Activated T-cell treated with anti-CD3 and anti-CD28 coated beads for 4 hours (primary cell): ENCODE measurements around the gene SV2A.
"Not testable (repeated sequence)": the region's sequence is repeated elsewhere in the genome, so short reads cannot be mapped to it uniquely, and the experiment has no call there.

ENCODE experiments used
- DNase-seq: peaks from one replicate; pipeline ENCODE4 v3.0.0-alpha.2; 2020

SV2A gene, protein sequence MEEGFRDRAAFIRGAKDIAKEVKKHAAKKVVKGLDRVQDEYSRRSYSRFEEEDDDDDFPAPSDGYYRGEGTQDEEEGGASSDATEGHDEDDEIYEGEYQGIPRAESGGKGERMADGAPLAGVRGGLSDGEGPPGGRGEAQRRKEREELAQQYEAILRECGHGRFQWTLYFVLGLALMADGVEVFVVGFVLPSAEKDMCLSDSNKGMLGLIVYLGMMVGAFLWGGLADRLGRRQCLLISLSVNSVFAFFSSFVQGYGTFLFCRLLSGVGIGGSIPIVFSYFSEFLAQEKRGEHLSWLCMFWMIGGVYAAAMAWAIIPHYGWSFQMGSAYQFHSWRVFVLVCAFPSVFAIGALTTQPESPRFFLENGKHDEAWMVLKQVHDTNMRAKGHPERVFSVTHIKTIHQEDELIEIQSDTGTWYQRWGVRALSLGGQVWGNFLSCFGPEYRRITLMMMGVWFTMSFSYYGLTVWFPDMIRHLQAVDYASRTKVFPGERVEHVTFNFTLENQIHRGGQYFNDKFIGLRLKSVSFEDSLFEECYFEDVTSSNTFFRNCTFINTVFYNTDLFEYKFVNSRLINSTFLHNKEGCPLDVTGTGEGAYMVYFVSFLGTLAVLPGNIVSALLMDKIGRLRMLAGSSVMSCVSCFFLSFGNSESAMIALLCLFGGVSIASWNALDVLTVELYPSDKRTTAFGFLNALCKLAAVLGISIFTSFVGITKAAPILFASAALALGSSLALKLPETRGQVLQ

GRCh38 chr1:149917571-149918144 is at the start of gene SV2A:
SV2A (minus strand) TSS chr1:149917844; CDS start chr1:149913840, 4,004 bp downstream.
- DNase-seq = peak; percentile 18

- no peak for DNase-seq
Observed at GRCh38 chr1:149967041-149967440, 49.4 kb upstream of the SV2A start.

DNA sequence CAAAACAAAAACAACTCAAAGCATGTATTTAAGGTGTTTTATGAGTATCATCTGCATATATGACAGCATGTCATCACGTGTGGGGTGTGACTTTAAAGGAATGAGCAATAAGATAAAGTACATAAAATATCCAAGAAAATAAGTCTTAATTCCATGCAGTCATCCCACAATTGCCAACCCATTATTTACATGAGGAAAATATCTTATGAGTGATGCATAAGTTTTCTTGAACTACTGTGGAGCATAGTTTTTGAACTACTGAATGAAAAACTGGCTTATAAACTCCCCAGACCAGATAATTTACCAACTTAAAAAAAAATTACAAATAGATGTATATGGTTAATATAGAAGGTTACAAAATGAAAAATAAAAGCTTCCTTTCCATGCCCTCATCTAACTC is 48.8 kb upstream of the SV2A start:
- no peak for DNase-seq

DNA sequence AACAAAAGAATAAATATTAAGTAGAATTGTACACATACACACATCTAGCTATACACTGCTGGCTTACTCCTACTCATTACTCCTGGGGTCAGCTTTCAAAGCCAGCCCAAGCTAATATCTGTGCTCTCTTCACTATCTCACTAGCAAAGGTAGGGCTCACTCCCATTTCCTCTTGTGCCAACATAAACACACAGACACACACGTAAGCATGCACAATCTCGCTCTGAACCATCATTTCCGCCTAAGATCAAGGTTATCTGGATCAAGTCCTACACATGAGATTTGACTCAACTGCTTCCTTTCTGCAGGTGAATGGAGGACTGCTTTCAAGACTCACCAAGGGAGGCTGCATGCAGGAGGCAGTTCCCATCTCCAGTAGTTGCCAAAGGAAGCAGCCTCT is 47.8 kb upstream of the SV2A start:
- DNase-seq = no peak

- DNase-seq = no peak
Observed at GRCh38 chr1:149963358-149963757, 45.7 kb upstream of the SV2A start.

DNA sequence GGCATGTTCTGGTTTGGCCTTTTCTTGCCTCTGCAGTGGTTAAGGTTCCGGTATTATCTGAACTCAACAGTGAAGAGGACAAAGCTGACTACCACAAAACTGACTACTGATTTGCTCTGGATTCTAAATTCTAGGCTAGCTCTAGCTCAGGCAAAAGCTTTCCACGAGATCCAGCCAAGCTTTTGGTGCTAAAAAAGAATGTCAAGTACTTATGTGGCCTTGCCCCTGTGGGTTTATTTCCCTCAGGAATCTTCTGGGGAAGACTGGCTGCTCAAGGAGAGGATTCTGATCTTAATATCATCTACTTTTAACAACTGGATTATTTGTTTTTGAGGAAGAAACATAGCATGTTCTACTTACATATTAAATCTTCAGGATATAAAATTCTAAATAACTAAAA is 45.1 kb upstream of the SV2A start:
- DNase-seq = no peak

DNA sequence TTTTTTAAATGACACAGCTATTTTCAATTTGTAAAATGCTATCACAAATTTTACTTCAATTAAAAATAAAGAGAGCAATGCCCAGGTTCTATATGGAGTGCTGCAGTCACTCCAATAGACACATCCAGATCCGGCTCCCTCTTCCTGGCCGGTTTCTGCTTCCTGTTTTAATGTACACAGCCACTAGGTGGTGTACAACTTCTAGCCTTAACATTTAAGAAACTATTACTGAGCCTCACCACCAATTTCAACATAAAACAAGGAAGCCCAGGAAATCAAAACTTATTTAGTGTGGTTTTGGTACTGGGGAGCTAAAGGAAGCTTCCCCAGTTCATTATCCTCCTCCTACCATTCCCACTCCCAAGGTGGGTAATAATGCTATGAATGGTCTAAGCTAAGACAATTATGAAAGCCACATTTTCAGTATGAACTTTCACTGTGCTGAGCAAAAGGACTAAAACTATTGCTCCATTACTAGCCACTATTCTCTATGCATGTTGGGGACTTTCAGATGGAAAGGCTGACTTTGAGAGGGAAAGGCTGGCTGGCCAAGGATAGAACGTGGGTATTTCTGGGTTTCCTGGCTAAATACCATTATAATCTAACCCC is 44.5 kb upstream of the SV2A start:
- DNase-seq = peak; percentile 42

DNA sequence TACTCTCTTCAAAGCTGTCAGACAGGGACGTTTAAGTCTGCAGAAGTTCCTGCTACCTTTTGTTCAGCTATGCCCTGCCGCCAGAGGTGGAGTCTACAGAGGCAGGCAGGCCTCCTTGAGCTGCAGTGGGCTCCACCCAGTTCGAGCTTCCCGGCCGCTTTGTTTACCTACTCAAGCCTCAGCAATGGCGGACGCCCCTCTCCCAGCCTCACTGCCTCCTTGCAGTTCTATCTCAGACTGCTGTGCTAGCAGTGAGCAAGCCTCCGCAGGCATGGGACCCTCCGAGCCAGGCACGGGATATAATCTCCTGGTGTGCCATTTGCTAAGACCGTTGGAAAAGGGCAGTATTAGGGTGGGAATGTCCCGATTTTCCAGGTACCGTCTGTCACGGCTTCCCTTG is 39.9 kb upstream of the SV2A start:
- DNase-seq = not testable (repeated sequence)

DNA sequence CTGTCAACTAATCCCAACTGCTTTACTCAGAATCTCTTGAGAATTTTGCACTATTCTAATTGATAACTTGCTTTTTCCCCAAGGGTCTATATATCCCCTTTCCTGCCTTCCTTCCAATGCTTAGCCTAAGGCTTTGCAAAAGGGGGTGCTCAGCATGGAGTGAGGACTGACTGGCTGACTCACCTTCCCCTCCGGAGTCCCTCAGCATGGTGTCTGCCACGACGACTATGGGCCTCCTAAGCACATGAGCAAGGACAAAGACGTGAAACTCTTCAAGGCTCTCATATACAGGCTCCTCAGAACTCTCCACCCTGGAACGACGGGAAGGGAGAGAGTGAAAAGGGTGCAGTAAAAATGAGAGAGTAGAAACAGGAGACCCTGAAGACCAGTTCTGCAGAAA is 32.3 kb upstream of the SV2A start:
- no peak for DNase-seq

GRCh38 chr1:149945206-149945605 is 27.6 kb upstream of the SV2A start:
- DNase-seq = no peak

- DNase-seq = no peak
Observed at GRCh38 chr1:149942885-149943284, 25.2 kb upstream of the SV2A start.

GRCh38 chr1:149942207-149942606 is 24.6 kb upstream of the SV2A start:
- no peak for DNase-seq

DNA sequence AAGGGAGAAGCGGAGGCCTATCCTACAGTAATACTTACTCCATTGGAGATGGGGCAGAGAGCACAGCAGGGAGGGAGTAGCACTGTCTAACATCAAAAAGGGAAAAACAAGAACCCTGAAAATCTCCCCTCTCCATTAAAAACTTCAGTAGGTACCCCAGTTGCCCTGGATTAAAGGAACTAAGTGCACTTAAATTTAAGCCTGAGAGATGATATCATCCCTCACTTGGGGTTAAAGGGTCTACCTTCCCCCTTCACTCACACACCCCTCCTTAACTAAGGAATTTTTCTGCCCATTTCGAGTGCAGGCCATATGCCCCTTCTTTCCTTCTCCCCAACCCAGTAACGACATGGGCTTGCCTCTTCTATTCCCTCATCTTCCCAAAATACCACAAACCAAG is 22.8 kb upstream of the SV2A start:
- no peak for DNase-seq

DNA sequence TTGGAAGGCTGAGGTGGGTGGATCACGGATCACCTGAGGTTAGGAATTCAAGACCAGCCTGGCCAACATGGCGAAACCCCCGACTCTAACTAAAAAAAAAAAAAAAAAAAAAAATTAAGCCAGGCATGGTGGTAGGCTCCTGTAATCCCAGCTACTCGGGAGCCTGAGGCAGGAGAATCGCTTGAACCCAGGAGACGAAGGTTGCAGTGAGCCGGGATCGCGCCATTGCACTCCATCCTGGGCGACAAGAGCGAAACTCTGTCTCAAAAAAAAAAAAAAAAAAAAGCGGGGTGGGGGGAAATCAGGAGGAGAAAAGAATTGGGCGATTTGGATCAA is 21.0 kb upstream of the SV2A start:
- DNase-seq = not testable (repeated sequence)

- DNase-seq = no peak
Observed at GRCh38 chr1:149937759-149938158, 20.1 kb upstream of the SV2A start.

GRCh38 chr1:149936992-149937705 is 19.5 kb upstream of the SV2A start:
- no peak for DNase-seq

DNA sequence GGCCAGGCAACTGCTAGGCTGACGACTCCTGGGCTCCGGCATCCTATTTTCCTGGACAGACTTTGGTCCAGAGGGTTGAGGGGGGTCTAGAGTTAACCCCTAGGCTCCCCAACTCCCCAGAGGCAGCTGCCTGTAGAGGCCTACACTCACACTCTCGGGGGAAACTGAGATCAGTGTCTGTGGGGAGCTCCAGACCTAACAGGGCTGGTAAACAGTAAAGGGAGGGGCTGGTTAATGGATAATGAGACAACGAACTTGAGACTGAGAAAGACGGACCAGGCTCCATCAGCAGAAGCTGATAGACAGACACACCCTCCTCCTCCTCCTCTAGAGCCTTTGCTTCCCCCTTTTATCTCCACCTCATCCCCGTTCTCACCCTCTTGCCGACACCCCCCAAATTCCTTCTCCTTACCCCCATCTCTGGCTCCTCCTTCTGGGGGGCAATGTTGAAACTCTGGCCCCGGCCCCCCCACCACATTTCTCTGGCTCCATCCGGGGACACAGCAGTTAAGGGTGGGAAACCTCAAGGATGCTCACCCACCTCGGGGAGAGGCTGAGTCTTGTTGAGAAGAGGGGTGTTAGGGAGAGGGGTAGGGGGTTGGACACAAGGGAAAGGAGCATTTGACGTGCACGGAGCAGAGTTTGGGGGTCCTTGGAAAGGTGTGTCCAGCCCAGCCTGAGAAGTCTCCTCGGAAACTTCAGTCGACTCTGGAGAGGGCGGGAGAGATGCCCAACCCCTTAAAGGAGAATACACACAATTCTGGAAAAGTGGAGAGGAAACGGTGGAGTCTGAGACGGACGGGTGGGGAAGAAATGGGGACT is 18.7 kb upstream of the SV2A start, which contains the start of gene MTMR11:
Gene MTMR11, minus strand, starts transcription at position 710 of the 822 bp plus-strand sequence. Its CDS starts 232 bp downstream, at position 478.
- no peak for DNase-seq

DNA sequence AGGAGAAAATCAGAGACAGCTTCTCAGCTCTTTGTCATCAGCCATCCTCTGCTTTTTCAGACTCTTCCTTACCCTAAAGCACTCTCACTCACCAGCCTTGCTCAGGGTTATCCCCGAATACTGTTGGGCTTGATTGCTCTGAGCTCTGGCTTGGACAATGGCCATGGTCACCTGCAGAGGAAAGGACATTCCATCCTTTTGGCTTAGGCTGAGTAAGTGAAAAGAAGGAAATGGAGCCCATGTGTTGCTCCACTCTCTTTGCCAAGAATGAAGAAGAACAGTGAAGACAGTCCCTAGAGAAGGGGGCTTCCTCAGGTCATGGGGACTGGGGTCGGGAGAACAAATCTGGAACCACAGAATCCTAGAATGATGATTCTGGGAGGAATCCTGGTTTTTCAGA is 16.7 kb upstream of the SV2A start:
- DNase-seq = no peak

- DNase-seq = no peak
Observed at GRCh38 chr1:149933208-149933607, 15.6 kb upstream of the SV2A start.

DNA sequence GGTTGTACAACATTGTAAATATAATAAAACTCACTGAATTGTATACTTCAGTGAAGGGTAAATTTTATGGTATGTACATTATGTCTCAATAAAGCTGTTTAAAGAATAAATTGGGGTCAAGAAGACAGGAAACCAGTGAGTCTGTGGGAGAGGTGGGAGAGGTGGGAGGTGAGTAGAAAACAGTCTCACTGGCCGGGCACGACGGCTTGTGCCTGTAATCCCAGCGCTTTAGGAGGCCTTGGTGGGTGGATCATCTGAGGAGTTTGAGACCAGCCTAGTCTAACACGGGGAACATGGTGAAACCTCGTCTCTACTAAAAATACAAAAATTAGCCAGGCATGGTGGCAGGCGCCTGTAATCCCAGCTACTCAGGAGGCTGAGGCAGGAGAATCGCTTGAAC is 14.8 kb upstream of the SV2A start:
- DNase-seq = no peak

DNA sequence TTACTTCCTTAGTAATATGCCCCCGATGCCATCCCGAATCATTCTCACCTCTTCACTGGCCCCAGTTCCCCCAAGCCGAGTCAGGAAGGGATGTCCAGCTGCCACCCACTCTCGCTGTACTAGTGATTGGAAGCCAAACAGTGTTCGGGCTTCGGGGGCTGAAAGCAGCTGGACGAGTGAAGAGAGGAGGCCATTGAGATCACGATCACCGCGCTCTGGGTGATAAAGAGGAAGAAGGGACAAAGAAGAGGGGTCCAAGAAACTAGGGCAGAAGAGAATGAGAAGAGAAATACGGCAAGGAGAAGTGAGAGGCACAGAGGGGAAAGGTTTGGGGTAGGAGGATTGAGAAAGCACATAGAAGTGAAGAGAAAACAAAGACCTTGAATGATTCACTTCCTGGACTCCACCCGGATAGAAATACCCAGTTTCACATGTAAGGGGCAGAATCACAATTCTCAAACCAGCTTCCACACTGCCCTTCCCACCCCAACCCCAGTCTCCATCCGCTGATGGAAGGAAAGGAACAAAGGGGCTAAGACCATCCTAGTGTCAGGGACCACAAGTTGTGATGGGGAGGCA is 13.7 kb upstream of the SV2A start:
- DNase-seq = no peak

- DNase-seq = no peak
Observed at GRCh38 chr1:149929856-149930255, 12.2 kb upstream of the SV2A start.
